Neuronal stem cell (in vitro differentiated cells): Measurements from ENCODE around the gene PRM2.
"Not testable (repeated sequence)": the region's sequence is repeated elsewhere in the genome, so short reads cannot be mapped to it uniquely, and the experiment has no call there.

Experiments
- DNase-seq: peaks from one replicate; pipeline ENCODE4 v3.0.0-alpha.2; 2013; ENCODE audit warnings: low spot score
- H2AFZ ChIP-seq: one replicate; pipeline ENCODE4 v1.6.1; 2013; ENCODE audit warnings: mild to moderate bottlenecking, low read length, inconsistent platforms
- H2AK5ac ChIP-seq: 2 replicates; pipeline ENCODE4 v1.6.1; 2013; ENCODE audit warnings: low read depth, mild to moderate bottlenecking, inconsistent platforms, low read length, moderate library complexity, mixed read lengths
- H2BK120ac ChIP-seq: 2 replicates; pipeline ENCODE4 v1.6.1; 2013; ENCODE audit warnings: low read depth, mild to moderate bottlenecking, inconsistent platforms, low read length, moderate library complexity, mixed read lengths
- H2BK12ac ChIP-seq: one replicate; pipeline ENCODE4 v1.6.1; 2013; ENCODE audit warnings: low read length, inconsistent platforms
- H2BK15ac ChIP-seq: 2 replicates; pipeline ENCODE4 v1.6.1; 2013; ENCODE audit warnings: mild to moderate bottlenecking, low read length, inconsistent platforms, mixed read lengths
- H2BK5ac ChIP-seq: one replicate; pipeline ENCODE4 v1.6.1; 2013; ENCODE audit warnings: inconsistent platforms, mild to moderate bottlenecking, low read length, moderate library complexity
- H3K14ac ChIP-seq: one replicate; pipeline ENCODE4 v1.6.1; 2013; ENCODE audit warnings: low read length, inconsistent platforms
- H3K18ac ChIP-seq: 2 replicates; pipeline ENCODE4 v1.6.1; 2013; ENCODE audit warnings: low read length, inconsistent platforms
- H3K23ac ChIP-seq: 2 replicates; pipeline ENCODE4 v1.6.1; 2013; ENCODE audit warnings: low read depth, mild to moderate bottlenecking, mixed read lengths, low read length, inconsistent platforms; ENCODE audit not compliant: poor library complexity
- H3K27ac ChIP-seq: replicated peaks from 3 replicates; pipeline ENCODE4 v1.5.1; 2013; ENCODE audit warnings: low read length, inconsistent platforms
- H3K27me3 ChIP-seq, 3 experiments: 2 replicates each; pipeline ENCODE4 v1.6.1; 2013; ENCODE audit warnings: low read length in 3 of 3, mild to moderate bottlenecking in 2 of 3, inconsistent platforms in 1 of 3, low read depth in 1 of 3, mixed read lengths in 1 of 3, moderate library complexity in 1 of 3; ENCODE audit not compliant: control insufficient read depth in 3 of 3, insufficient read depth in 3 of 3
- H3K36me3 ChIP-seq, 2 donors: replicated peaks in 1 of 2; 2 replicates each; pipeline ENCODE4 v1.6.1; 2013; ENCODE audit warnings: low read length in 2 of 2; ENCODE audit not compliant: control insufficient read depth in 2 of 2, insufficient read depth in 2 of 2
- H3K4ac ChIP-seq: 2 replicates; pipeline ENCODE4 v1.6.1; 2013; ENCODE audit warnings: inconsistent platforms, mild to moderate bottlenecking, low read length, moderate library complexity
- H3K4me1 ChIP-seq, 2 donors: 1 replicate in 1 of 2; 2 replicates in 1 of 2; pipeline ENCODE4 v1.6.1; 2013; ENCODE audit warnings: low read length in 2 of 2, low read depth in 1 of 2; ENCODE audit not compliant: control insufficient read depth in 2 of 2, insufficient read depth in 1 of 2
- H3K4me2 ChIP-seq: one replicate; pipeline ENCODE4 v1.6.1; 2013; ENCODE audit warnings: mild to moderate bottlenecking, low read length, inconsistent platforms; ENCODE audit not compliant: insufficient read depth, poor library complexity, severe bottlenecking
- H3K4me3 ChIP-seq, 2 donors: 2 replicates each; pipeline ENCODE4 v1.5.1; 2013; ENCODE audit warnings: low read length in 2 of 2, mild to moderate bottlenecking in 2 of 2, inconsistent platforms in 1 of 2, moderate library complexity in 1 of 2
- H3K79me1 ChIP-seq: one replicate; pipeline ENCODE4 v1.6.1; 2013; ENCODE audit warnings: low read depth, mild to moderate bottlenecking, inconsistent platforms, low read length, moderate library complexity
- H3K9ac ChIP-seq: one replicate; pipeline ENCODE4 v1.6.1; 2013; ENCODE audit warnings: mild to moderate bottlenecking, low read depth, low read length, inconsistent platforms; ENCODE audit not compliant: poor library complexity
- H3K9me3 ChIP-seq, 2 donors: replicated peaks in 1 of 2; 2 replicates each; pipeline versions ENCODE3 to v1.6.1; 2013; ENCODE audit warnings: low read length in 2 of 2, mild to moderate bottlenecking in 2 of 2, inconsistent platforms in 1 of 2, low read depth in 1 of 2, mixed read lengths in 1 of 2, moderate library complexity in 1 of 2; ENCODE audit not compliant: control insufficient read depth in 2 of 2, insufficient read depth in 1 of 2
- H4K8ac ChIP-seq: one replicate; pipeline ENCODE4 v1.6.1; 2013; ENCODE audit warnings: low read depth, mild to moderate bottlenecking, inconsistent platforms, low read length, moderate library complexity
- H4K91ac ChIP-seq: one replicate; pipeline ENCODE4 v1.6.1; 2013; ENCODE audit warnings: low read length, low read depth, mild to moderate bottlenecking, inconsistent platforms; ENCODE audit not compliant: poor library complexity
- WGBS, 2 donors: extraction: QIAGEN DNeasy Blood & Tissue Kit; methylation state at CpG; one replicate each; pipeline ENCODE4 v1.1.7; 2013; ENCODE audit warnings: missing lambda C conversion rate in 2 of 2, mixed read lengths in 1 of 2; ENCODE audit not compliant: insufficient read length in 2 of 2, insufficient replicate concordance in 1 of 2; ENCODE audit errors: extremely low coverage in 2 of 2; 5-methylcytosine and 5-hydroxymethylcytosine counted together

PRM2 gene

GRCh38 chr16:11289696-11290095, 13.4 kb upstream of the PRM2 start:
- peaks cover 8 to 16% of the 10 kb centered on the region in 2 donors for H3K4me1 ChIP-seq
- not testable (repeated sequence) for H3K4me3 ChIP-seq, H3K23ac ChIP-seq, H2AFZ ChIP-seq, H2AK5ac ChIP-seq, H3K4ac ChIP-seq, H3K4me2 ChIP-seq, H3K27me3 ChIP-seq, H2BK5ac ChIP-seq, H3K36me3 ChIP-seq, H3K14ac ChIP-seq, H3K9me3 ChIP-seq, H3K79me1 ChIP-seq, H3K27ac ChIP-seq, H2BK12ac ChIP-seq, H2BK120ac ChIP-seq, H4K91ac ChIP-seq, H2BK15ac ChIP-seq, H4K8ac ChIP-seq, DNase-seq, H3K9ac ChIP-seq, H3K18ac ChIP-seq
- no CpG with 5 or more reads among the region's 4 CpGs for WGBS, 2 donors

GRCh38 chr16:11289202-11289601, 12.9 kb upstream of the PRM2 start:
- WGBS, 2 donors = no CpG with 5 or more reads among the region's 2 CpGs
- Histone ChIP-seq H3K27me3 (peaks cover 0 to 3% (median 0%) of the 10 kb centered on the region in 3 experiments), H3K4me3 (no peak overlapping the region), H2AFZ (no peak overlapping the region), H2BK15ac (no peak overlapping the region), H3K23ac (no peak overlapping the region), H3K36me3 (no peaks in the 10 kb centered on the region), H2BK120ac (no peak overlapping the region), H3K4me2 (no peak overlapping the region), H3K9ac (no peak overlapping the region), H3K4ac (no peak overlapping the region), H3K9me3 (peaks cover 0 to 4% of the 10 kb centered on the region in 2 donors), H3K4me1 (peaks cover 8 to 16% of the 10 kb centered on the region in 2 donors), H3K14ac (no peak overlapping the region), H2AK5ac (no peak overlapping the region), H3K79me1 (no peaks in the 10 kb centered on the region), H2BK12ac (no peak overlapping the region), H4K91ac (no peak overlapping the region), H3K27ac (no peak overlapping the region), H4K8ac (no peak overlapping the region), H2BK5ac (no peak overlapping the region), H3K18ac (no peak overlapping the region)
- DNase-seq = no peak

- Histone ChIP-seq H3K36me3 (no peaks in the 10 kb centered on the region), H3K9me3 (peaks cover 0 to 4% of the 10 kb centered on the region in 2 donors), H4K8ac (no peak overlapping the region), H3K9ac (no peak overlapping the region), H2AK5ac (no peak overlapping the region), H2BK5ac (no peak overlapping the region), H3K4ac (no peak overlapping the region), H3K4me3 (no peak overlapping the region), H2AFZ (no peak overlapping the region), H3K27ac (no peak overlapping the region), H2BK15ac (no peak overlapping the region), H3K18ac (no peak overlapping the region), H2BK120ac (no peak overlapping the region), H2BK12ac (no peak overlapping the region), H3K4me2 (no peak overlapping the region), H3K4me1 (peaks cover 3 to 10% of the 10 kb centered on the region in 2 donors), H3K79me1 (no peaks in the 10 kb centered on the region), H3K27me3 (peaks cover 0 to 3% (median 0%) of the 10 kb centered on the region in 3 experiments), H4K91ac (no peak overlapping the region), H3K14ac (no peak overlapping the region), H3K23ac (no peak overlapping the region)
- WGBS, 2 donors = no CpG with 5 or more reads among the region's 2 CpGs
- no peak for DNase-seq
These were observed 9.6 kb upstream of the PRM2 start for GRCh38 chr16:11285842-11286241.

GRCh38 chr16:11283820-11284248, 7.6 kb upstream of the PRM2 start:
- no peaks in the 10 kb centered on the region for H3K79me1 ChIP-seq
- H2AFZ ChIP-seq = peak overlapping the region; percentile 49
- H2BK12ac ChIP-seq = no peak overlapping the region
- no peak overlapping the region for H3K4ac ChIP-seq
- no peak overlapping the region for H2BK120ac ChIP-seq
- no peak overlapping the region for H4K91ac ChIP-seq
- H3K14ac ChIP-seq = no peak overlapping the region
- H3K36me3 ChIP-seq = no peaks in the 10 kb centered on the region
- no peaks in the 10 kb centered on the region for H3K27me3 ChIP-seq
- H4K8ac ChIP-seq = no peak overlapping the region
- H2BK15ac ChIP-seq = no peak overlapping the region
- peaks cover 3 to 7% of the 10 kb centered on the region in 2 donors for H3K4me1 ChIP-seq
- no peak overlapping the region for H3K23ac ChIP-seq
- no peak overlapping the region for H3K27ac ChIP-seq
- no peak overlapping the region for H3K18ac ChIP-seq
- WGBS, 2 donors = no CpG with 5 or more reads among the region's 4 CpGs
- H3K9me3 ChIP-seq = no peaks in the 10 kb centered on the region
- no peak overlapping the region for H3K4me2 ChIP-seq
- H2AK5ac ChIP-seq = no peak overlapping the region
- H2BK5ac ChIP-seq = peak overlapping the region; percentile 32
- no peak overlapping the region for H3K4me3 ChIP-seq
- no peak for DNase-seq
- no peak overlapping the region for H3K9ac ChIP-seq
